MCF 10A (cell line): ENCODE measurements around the gene BTBD16. TPM values are rescaled to one million over a fixed set of nuclear protein-coding genes. Genes with fewer than 3 reads are reported as not detected.

Experiments
- BruUV-seq: library from RNA; stranded (reverse); fragments of 400-500 nt; replicated peaks from 2 replicates; lab custom pipeline; 2021; lab: Mats Ljungman, UMichigan
- CTCF ChIA-PET: fragments of 300-600 bp; sonication (Branson Sonifier 250); formaldehyde crosslinking; extraction: SDS; loops from one replicate; lab custom pipeline; 2021; ENCODE audit warnings: antibody characterized with exemption, inconsistent platforms; lab: Yijun Ruan, JAX
- POLR2A ChIA-PET: fragments of 300-600, 350-650 bp; sonication (Branson Sonifier 250); formaldehyde crosslinking; extraction: SDS; loops from one replicate; lab custom pipeline; 2020; ENCODE audit warnings: antibody characterized with exemption, inconsistent platforms; lab: Yijun Ruan, JAX
- DNase-seq: peaks from one replicate; pipeline ENCODE4 v3.0.0-alpha.2; 2018; ENCODE audit not compliant: unreplicated experiment
- H3K27ac Mint-ChIP-seq: one replicate; pipeline ENCODE4 v1.8.0; 2022; ENCODE audit warnings: mild to moderate bottlenecking, low read depth, mixed read lengths; ENCODE audit not compliant: unreplicated experiment
- H3K27me3 Mint-ChIP-seq: one replicate; pipeline ENCODE4 v1.8.0; 2022; ENCODE audit warnings: mixed read lengths; ENCODE audit not compliant: insufficient read depth, unreplicated experiment
- H3K36me3 Mint-ChIP-seq: one replicate; pipeline ENCODE4 v1.8.0; 2022; ENCODE audit warnings: mild to moderate bottlenecking, moderate library complexity, mixed read lengths; ENCODE audit not compliant: insufficient read depth, unreplicated experiment
- H3K4me1 Mint-ChIP-seq: one replicate; pipeline ENCODE4 v1.8.0; 2022; ENCODE audit warnings: mixed read lengths; ENCODE audit not compliant: insufficient read depth, unreplicated experiment
- H3K4me3 Mint-ChIP-seq: one replicate; pipeline ENCODE4 v1.8.0; 2022; ENCODE audit warnings: mild to moderate bottlenecking, moderate library complexity, mixed read lengths; ENCODE audit not compliant: unreplicated experiment
- H3K9me3 Mint-ChIP-seq: one replicate; pipeline ENCODE4 v1.8.0; 2022; ENCODE audit warnings: mixed read lengths; ENCODE audit not compliant: unreplicated experiment
- CTCF ChIP-seq: fragments of 200-600 bp; IDR thresholded peaks from one replicate; pipeline ENCODE4 v1.8.0; 2022; ENCODE audit warnings: antibody characterized with exemption, mild to moderate bottlenecking; ENCODE audit not compliant: unreplicated experiment
- intact Hi-C: fragments of 100-400 bp; cut with micrococcal nuclease; formaldehyde crosslinking; loops from 2 replicates; pipeline ENCODE4 v1.14.1; 2022
- total RNA-seq: library from RNA; stranded (reverse); gene quantifications from 2 replicates; pipeline ENCODE4 v1.2.3, GENCODE V29; 2022

Gene BTBD16
- total RNA-seq, 1 experiment from 2014 or later: 0.16 TPM

- no peaks in the 10 kb centered on the region for H3K9me3 Mint-ChIP-seq
- TF ChIP-seq CTCF: peak; percentile 13
- peak within 1 kb of the TSS; percentile 93 for H3K4me3 Mint-ChIP-seq
- peaks cover 25% of the 10 kb centered on the region for H3K4me1 Mint-ChIP-seq
- H3K36me3 Mint-ChIP-seq: no peaks in the 10 kb centered on the region
- POLR2A ChIA-PET: interaction anchor here (0.6 to 4.0 kb wide), 39 partner anchors 9 to 1522 kb away, joined by 3 to 61 read pairs (median 5); partner anchors contain the start of genes ATE1, PSTK and WDR11
- peak within 1 kb of the TSS; percentile 89 for H3K27ac Mint-ChIP-seq
- BruUV-seq: no TSS peak
- DNase-seq: peak; percentile 93
- no peaks in the 10 kb centered on the region for H3K27me3 Mint-ChIP-seq
- intact Hi-C loops: loop anchor here (2.0 kb wide), 2 partner anchors 46 to 74 kb away; no protein-coding TSS in a partner anchor
- CTCF ChIA-PET: interaction anchor here (0.5 to 1.8 kb wide), 14 partner anchors 10 to 1085 kb away, joined by 3 to 6 read pairs (median 3); partner anchors contain the start of gene PSTK
These were observed 103.3 kb downstream of the BTBD16 start, which contains the start of gene PLEKHA1 for GRCh38 chr10:122374237-122374858. Gene PLEKHA1 (plus strand): TSS chr10:122374708. CDS start chr10:122393201, 18,493 bp downstream.

- TF ChIP-seq CTCF: no peak
- Mint-ChIP-seq H3K4me3 (peak overlapping the region; percentile 93), H3K27me3 (no peaks in the 10 kb centered on the region), H3K4me1 (peaks cover 28% of the 10 kb centered on the region), H3K9me3 (no peaks in the 10 kb centered on the region), H3K36me3 (peaks cover under 1% of the 10 kb centered on the region), H3K27ac (peak overlapping the region; percentile 89)
- intact Hi-C loops: loop anchor here (2.0 kb wide), 2 partner anchors 46 to 74 kb away; no protein-coding TSS in a partner anchor
- ChIA-PET CTCF (interaction anchor here (0.5 to 1.6 kb wide), 9 partner anchors 11 to 605 kb away, joined by 3 to 6 read pairs (median 3); partner anchors contain the start of gene PSTK), POLR2A (interaction anchor here (0.6 to 4.0 kb wide), 34 partner anchors 9 to 1523 kb away, joined by 3 to 61 read pairs (median 6); partner anchors contain the start of genes ATE1 and WDR11)
- BruUV-seq: no TSS peak
- peak; percentile 42 for DNase-seq
These were observed 104.0 kb downstream of the BTBD16 start for GRCh38 chr10:122374859-122375678.

- H3K27me3 Mint-ChIP-seq: no peaks in the 10 kb centered on the region
- intact Hi-C loops: loop anchor here (2.0 kb wide), 2 partner anchors 45 to 75 kb away; no protein-coding TSS in a partner anchor
- POLR2A ChIA-PET: interaction anchor here (0.6 to 4.0 kb wide), 17 partner anchors 9 to 94 kb away, joined by 3 to 61 read pairs (median 7); no protein-coding TSS in a partner anchor
- no peak for DNase-seq
- H3K4me1 Mint-ChIP-seq: peaks cover 32% of the 10 kb centered on the region
- CTCF ChIA-PET: interaction anchor here (0.7 kb wide), 1 partner anchor 276 kb away, joined by 3 read pairs; no protein-coding TSS in a partner anchor
- H3K27ac Mint-ChIP-seq: peak overlapping the region; percentile 89
- BruUV-seq: TSS peak; percentile 44
- no peak for TF ChIP-seq CTCF
- no peaks in the 10 kb centered on the region for H3K9me3 Mint-ChIP-seq
- H3K36me3 Mint-ChIP-seq: peaks cover 6% of the 10 kb centered on the region
- peak overlapping the region; percentile 93 for H3K4me3 Mint-ChIP-seq
These were observed 104.6 kb downstream of the BTBD16 start for GRCh38 chr10:122375679-122376160.
